ENCODE results near the gene RBMS3. TPM values are rescaled to one million over a fixed set of nuclear protein-coding genes. Genes with fewer than 3 reads are reported as not detected.

The RBMS3 gene
- total and polyA plus RNA-seq, 2 of the 13 experiments (the other 11 are each of a cell fraction or from before 2014, with no cell fraction given): not detected

GRCh38 chr3:29705906-29706844 is 425.3 kb downstream of the RBMS3 start:
- ChIA-PET POLR2A (no interaction called here), CTCF (ENCODE audit: low intra/inter-chr PET ratio, low total read pairs) (no interaction called here)
- H3K27me3 ChIP-seq (ENCODE audit: control insufficient read depth in 1 of 2, insufficient read depth in 2 of 2, low read length in 2 of 2): peaks cover 0 to 5% of the 10 kb centered on the region in 2 experiments; a peak in 1 of 5 replicates
- no TSS peak for BruUV-seq (replicated peaks)
- no peaks in the 10 kb centered on the region for H3K36me3 ChIP-seq (replicated peaks in 1 of 2; ENCODE audit: control insufficient read depth in 1 of 2, insufficient read depth in 2 of 2, low read length in 2 of 2)
- no peak overlapping the region for H3K4me3 ChIP-seq (replicated peaks in 1 of 3; ENCODE audit: insufficient read depth in 1 of 3, low read depth in 2 of 3, low read length in 3 of 3)
- H3K27ac ChIP-seq (ENCODE audit: extremely low read length, insufficient read depth, low read length): no peak overlapping the region
- no peak overlapping the region for H3K4me2 ChIP-seq (ENCODE audit: low read depth, low read length)
- H3K4me1 ChIP-seq (ENCODE audit: insufficient read depth, low read length): no peaks in the 10 kb centered on the region
- no peaks in the 10 kb centered on the region for H3K9me3 ChIP-seq (ENCODE audit: low read length)
- in situ Hi-C loops (cut with HindIII; ENCODE audit: extremely low pct_ligation_motif_present, low pct_unique_long_range_greater_than_20kb): no loop called here
- ATAC-seq (no peak), FAIRE-seq (no peak), DNase-seq (ENCODE audit: low spot score) (no peak)
- H3K79me2 ChIP-seq (ENCODE audit: insufficient read depth, low read length): no peaks in the 10 kb centered on the region
- 0% methylated on average over 3 of the region's 3 CpGs for WGBS (ENCODE audit: low lambda C conversion rate)
- TF ChIP-seq ZNF484 (CRISPR knock-in tag; IDR thresholded peaks at IDR 0.05; ENCODE audit: borderline replicate concordance, low read depth) (no peak), FUBP1 (CRISPR knock-in tag; IDR thresholded peaks at IDR 0.05; ENCODE audit: borderline replicate concordance) (no peak), TSC22D2 (CRISPR knock-in tag; IDR thresholded peaks at IDR 0.05; ENCODE audit: borderline replicate concordance) (no peak), KLF12 (CRISPR knock-in tag; IDR thresholded peaks at IDR 0.05; ENCODE audit: borderline replicate concordance) (no peak), ZNF251 (CRISPR knock-in tag; IDR thresholded peaks at IDR 0.05) (no peak), ZSCAN22 (CRISPR knock-in tag; IDR thresholded peaks at IDR 0.05) (no peak), ARNT (IDR thresholded peaks at IDR 0.05) (no peak), FOXA1 (IDR thresholded peaks at IDR 0.05) (no peak), FOXA1 (CRISPR knock-in tag; IDR thresholded peaks at IDR 0.05) (no peak), SNAPC2 (CRISPR knock-in tag; IDR thresholded peaks at IDR 0.05) (no peak)
- TF ChIP-seq, protein P1, sequence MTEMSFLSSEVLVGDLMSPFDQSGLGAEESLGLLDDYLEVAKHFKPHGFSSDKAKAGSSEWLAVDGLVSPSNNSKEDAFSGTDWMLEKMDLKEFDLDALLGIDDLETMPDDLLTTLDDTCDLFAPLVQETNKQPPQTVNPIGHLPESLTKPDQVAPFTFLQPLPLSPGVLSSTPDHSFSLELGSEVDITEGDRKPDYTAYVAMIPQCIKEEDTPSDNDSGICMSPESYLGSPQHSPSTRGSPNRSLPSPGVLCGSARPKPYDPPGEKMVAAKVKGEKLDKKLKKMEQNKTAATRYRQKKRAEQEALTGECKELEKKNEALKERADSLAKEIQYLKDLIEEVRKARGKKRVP (CRISPR knock-in tag; IDR thresholded peaks at IDR 0.05): no peak
- TF ChIP-seq, protein P2, sequence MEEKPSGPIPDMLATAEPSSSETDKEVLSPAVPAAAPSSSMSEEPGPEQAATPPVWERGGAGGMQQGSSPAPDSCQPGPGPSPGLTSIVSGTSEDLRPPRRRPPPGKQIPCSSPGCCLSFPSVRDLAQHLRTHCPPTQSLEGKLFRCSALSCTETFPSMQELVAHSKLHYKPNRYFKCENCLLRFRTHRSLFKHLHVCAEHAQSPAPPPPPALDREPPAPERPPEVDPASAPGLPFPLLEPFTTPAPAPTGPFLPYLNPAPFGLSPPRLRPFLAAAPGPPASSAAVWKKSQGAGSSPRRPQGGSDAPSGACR (CRISPR knock-in tag; IDR thresholded peaks at IDR 0.05): no peak
- no peak overlapping the region for H2AFZ ChIP-seq (ENCODE audit: low read length)
- H4K20me1 ChIP-seq (ENCODE audit: insufficient read depth, low read length): no peaks in the 10 kb centered on the region
- intact Hi-C loops (cut with micrococcal nuclease; ENCODE audit: unreplicated experiment): no loop called here
- H3K9ac ChIP-seq (ENCODE audit: insufficient read depth, low read depth, low read length): no peak overlapping the region
